Mucosa of stomach (tissue), 1 donor: ENCODE data around the gene PRKN.
"Not testable (repeated sequence)": the region's sequence is repeated elsewhere in the genome, so short reads cannot be mapped to it uniquely, and the experiment has no call there.

Experiments used
- H3K27me3 ChIP-seq: one replicate; pipeline ENCODE4 v1.7.0; 2013; ENCODE audit warnings: mild to moderate bottlenecking, low read length; ENCODE audit not compliant: control insufficient read depth, insufficient read depth
- H3K36me3 ChIP-seq: one replicate; pipeline ENCODE4 v1.7.0; 2013; ENCODE audit warnings: low read length; ENCODE audit not compliant: control insufficient read depth, insufficient read depth
- H3K4me1 ChIP-seq: one replicate; pipeline ENCODE4 v1.7.0; 2013; ENCODE audit warnings: mild to moderate bottlenecking, low read length; ENCODE audit not compliant: control insufficient read depth, insufficient read depth
- H3K4me3 ChIP-seq: one replicate; pipeline ENCODE4 v1.7.0; 2013; ENCODE audit warnings: low read length
- H3K9ac ChIP-seq: one replicate; pipeline ENCODE4 v1.7.0; 2013; ENCODE audit warnings: mild to moderate bottlenecking, low read length, moderate library complexity
- H3K9me3 ChIP-seq: one replicate; pipeline ENCODE4 v1.7.0; 2013; ENCODE audit warnings: mild to moderate bottlenecking, low read length, moderate library complexity; ENCODE audit not compliant: control insufficient read depth
- donor health status: Pancreatic carcinoma.

Gene PRKN

DNA sequence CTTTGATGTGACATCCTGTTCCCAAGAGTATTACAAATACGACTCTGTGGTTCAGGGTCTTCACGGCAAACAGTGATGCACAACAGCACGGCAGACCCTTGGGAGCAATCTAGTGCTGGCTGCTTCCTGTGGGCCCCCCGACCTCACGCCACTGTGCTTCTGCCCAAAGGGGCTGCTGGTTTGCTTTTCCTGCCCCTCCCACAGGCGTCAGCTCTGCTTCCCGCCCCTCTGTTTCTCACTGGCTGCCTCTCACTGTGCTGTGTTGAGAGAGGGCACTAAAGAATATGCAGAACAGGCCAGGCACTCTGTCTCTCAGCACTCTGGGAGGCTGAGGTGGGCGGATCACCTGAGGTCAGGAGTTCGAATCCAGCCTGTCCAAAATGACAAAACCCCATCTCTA, 899.2 kb downstream of the PRKN start:
- Histone ChIP-seq H3K9me3 (no peaks in the 10 kb centered on the region), H3K4me3 (no peak overlapping the region), H3K9ac (no peak overlapping the region)

DNA sequence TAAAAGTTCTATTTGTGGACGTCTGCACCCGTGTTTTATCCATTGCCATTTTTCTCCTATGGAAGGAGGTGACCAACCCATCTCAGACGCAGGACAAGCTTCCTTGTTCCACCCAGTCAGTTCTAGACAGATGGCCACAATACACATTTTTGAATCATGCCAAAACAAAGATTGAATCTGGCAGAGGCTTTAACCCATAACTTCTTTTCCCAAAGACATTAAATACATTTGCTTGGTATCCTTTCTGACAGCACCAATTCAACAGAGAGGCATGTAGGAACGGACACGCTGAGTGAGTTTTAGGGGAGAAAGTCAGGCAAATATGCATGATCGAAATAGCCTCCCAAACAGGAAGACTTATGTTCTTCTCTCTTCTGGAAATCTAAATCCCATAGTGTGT, 901.1 kb downstream of the PRKN start:
- H3K9ac ChIP-seq = no peak overlapping the region
- no peaks in the 10 kb centered on the region for H3K9me3 ChIP-seq
- no peaks in the 10 kb centered on the region for H3K36me3 ChIP-seq
- no peaks in the 10 kb centered on the region for H3K4me1 ChIP-seq
- no peak overlapping the region for H3K4me3 ChIP-seq
- H3K27me3 ChIP-seq = no peaks in the 10 kb centered on the region

More for the DNA sequence above, 899.2 kb downstream of the PRKN start:
- no peaks in the 10 kb centered on the region for H3K27me3 ChIP-seq
- H3K36me3 ChIP-seq = no peaks in the 10 kb centered on the region
- H3K4me1 ChIP-seq = no peaks in the 10 kb centered on the region

DNA sequence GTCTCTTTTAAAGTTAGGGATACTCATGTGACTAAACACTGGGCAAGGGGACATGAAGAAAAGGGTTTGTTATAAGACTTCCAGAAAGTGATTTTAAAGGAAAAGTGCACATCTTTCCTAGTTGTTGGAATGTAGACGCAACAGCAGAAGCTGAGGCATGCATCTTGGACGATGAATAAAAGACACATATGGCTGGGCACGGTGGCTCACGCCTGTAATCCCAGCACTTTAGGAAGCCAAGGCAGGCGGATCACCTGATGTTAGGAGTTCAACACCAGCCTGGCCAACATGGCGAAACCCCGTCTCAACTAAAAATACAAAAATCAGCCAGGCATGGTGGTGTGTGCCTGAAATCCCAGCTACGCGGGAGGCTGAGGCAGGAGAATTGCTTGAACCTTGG, 905.4 kb downstream of the PRKN start:
- not testable (repeated sequence) for H3K9ac ChIP-seq, H3K36me3 ChIP-seq, H3K4me1 ChIP-seq, H3K27me3 ChIP-seq, H3K9me3 ChIP-seq, H3K4me3 ChIP-seq

DNA sequence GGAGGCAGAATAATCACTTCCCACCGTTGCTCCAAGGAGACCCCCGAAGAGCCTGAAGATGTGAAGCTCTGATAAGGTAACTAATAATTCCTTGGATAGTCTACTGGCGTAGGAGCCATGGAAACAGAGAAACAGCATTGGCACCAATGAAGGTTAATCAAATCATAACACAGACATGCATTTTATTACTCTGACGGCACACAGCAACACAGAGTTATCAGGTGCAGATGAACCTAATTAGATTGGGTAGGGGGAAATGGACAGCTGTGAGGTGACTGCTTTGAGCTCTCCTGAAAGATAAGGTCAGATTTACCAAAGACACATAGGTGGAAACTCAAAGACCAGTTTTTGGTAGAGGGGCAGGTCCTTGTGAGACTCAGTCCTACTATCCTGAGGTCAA, 909.7 kb downstream of the PRKN start:
- Histone ChIP-seq H3K27me3 (no peaks in the 10 kb centered on the region), H3K36me3 (no peaks in the 10 kb centered on the region), H3K9ac (no peak overlapping the region), H3K9me3 (no peaks in the 10 kb centered on the region), H3K4me3 (no peak overlapping the region), H3K4me1 (no peaks in the 10 kb centered on the region)

DNA sequence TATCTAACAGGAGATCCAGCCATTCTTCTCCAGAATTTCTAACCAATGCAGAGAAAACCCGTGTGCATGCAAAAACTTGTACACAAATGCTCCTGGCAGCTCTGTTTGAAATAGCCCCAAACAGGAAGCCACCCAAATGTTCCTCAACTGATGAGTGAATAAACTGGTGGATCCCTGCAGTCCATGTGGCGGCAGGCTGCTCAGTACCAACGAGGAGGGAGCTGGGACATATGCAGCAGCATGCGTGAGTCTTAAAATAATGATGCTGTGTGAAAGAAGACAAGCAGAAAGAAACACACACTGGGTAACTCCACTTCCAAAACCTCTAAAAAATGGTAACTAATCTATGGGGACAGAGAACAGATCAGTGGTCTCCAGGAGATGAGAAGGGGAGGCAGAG, 911.6 kb downstream of the PRKN start:
- no peaks in the 10 kb centered on the region for H3K4me1 ChIP-seq
- H3K4me3 ChIP-seq = no peak overlapping the region
- H3K9ac ChIP-seq = no peak overlapping the region
- H3K36me3 ChIP-seq = no peaks in the 10 kb centered on the region
- no peaks in the 10 kb centered on the region for H3K9me3 ChIP-seq
- H3K27me3 ChIP-seq = no peaks in the 10 kb centered on the region

DNA sequence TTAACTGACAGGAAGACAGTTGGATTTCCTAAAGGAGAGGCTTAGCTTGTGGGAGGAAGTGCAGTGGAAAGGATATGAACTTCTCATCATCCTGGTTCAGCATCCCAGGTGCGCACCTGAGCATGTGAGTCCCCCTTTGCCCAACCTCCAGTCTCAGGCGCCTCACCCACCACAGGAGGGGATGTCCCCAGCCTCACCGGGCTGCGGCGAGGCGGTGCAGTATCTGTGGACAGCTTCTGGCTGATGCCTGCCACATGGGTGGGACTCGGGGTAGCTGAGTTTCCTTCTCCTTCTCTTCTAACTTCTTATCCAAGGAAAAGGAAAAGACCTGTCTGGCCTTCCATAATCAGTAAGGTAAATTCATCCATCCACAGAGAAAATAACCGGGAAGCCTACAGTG, 914.4 kb downstream of the PRKN start:
- H3K27me3 ChIP-seq = no peaks in the 10 kb centered on the region
- no peak overlapping the region for H3K4me3 ChIP-seq
- no peaks in the 10 kb centered on the region for H3K9me3 ChIP-seq
- H3K9ac ChIP-seq = no peak overlapping the region
- H3K36me3 ChIP-seq = no peaks in the 10 kb centered on the region
- no peaks in the 10 kb centered on the region for H3K4me1 ChIP-seq

DNA sequence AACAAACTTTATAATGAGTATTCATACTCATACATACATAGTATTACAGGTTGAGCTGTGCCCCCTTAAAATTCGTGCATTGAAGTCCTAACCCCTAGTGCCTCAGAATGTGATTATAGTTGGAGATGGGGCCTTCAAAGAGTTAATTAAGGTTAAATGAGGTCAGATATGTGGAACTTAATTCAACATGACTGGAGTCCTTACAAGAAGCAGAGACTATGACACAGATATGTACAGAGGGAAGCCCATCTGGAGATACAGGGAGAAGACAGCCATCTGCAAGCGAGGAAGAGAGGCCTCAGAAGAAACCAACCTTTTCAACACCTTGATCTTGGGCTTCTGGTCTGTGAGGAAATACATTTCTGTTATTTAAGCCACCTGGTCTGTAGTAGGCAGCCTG, 917.6 kb downstream of the PRKN start:
- Histone ChIP-seq H3K4me1 (no peaks in the 10 kb centered on the region), H3K9me3 (no peaks in the 10 kb centered on the region), H3K4me3 (no peak overlapping the region), H3K36me3 (no peaks in the 10 kb centered on the region), H3K9ac (no peak overlapping the region), H3K27me3 (no peaks in the 10 kb centered on the region)

DNA sequence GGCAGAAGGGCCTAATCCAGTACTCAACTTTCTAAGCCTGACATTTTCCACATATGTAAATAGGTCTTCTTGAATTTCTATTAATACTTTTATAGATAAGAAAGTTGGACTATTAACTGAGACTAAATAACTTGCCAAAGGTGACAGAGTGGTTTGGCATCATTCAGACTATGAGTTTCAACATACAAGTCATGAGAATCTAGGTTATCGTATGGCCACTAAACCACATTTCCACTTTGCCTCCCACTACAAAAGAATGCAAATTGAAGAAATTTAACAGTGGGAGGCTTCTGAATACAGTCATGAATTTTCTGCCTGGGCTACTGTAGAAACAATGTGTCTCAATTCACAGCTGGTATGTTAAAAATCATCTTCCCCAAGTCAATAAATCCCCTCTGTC, 922.7 kb downstream of the PRKN start:
- Histone ChIP-seq H3K27me3 (no peaks in the 10 kb centered on the region), H3K9ac (no peak overlapping the region), H3K9me3 (no peaks in the 10 kb centered on the region), H3K36me3 (no peaks in the 10 kb centered on the region), H3K4me3 (no peak overlapping the region), H3K4me1 (no peaks in the 10 kb centered on the region)

DNA sequence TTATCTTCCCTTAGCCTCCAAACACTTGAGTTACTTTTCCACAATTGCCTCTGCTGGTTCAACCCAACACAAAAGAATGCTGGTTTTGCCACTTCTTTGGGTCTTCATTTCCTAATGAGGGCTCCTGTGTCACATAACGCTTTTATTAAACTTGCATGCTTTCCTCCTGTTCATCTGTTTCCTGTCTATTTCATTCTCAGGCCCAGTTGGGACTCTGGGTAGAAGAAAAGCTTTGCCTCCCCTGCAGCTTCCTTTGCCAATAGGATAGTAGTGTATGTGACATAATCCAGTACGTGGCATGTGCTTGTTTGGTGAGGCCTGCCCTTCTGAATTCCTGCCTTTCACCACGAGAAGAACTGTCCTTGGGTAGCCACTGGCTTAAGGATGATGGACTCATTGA, 924.4 kb downstream of the PRKN start:
- H3K27me3 ChIP-seq = no peaks in the 10 kb centered on the region
- H3K4me3 ChIP-seq = no peak overlapping the region
- H3K9me3 ChIP-seq = no peaks in the 10 kb centered on the region
- H3K4me1 ChIP-seq = no peaks in the 10 kb centered on the region
- H3K36me3 ChIP-seq = no peaks in the 10 kb centered on the region
- H3K9ac ChIP-seq = no peak overlapping the region

DNA sequence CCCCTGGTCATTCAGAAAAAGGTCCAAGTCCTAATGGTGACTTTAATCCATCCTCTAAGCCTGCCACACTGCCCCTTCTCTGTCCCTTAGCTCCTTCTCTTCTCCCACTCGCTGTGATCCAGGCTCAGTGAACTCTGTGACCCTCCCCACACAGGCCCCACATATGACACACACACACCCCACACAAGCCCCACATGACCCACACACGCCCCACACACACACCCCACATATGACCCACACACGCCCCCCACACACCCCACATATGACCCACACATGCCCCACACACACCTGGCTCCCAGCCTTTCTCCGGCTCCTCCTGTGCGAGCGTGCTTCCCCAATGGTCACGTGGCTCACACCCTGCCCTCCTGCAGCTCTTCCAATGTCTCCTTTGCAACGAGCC, 925.3 kb downstream of the PRKN start:
- H3K9me3 ChIP-seq = no peaks in the 10 kb centered on the region
- no peak overlapping the region for H3K9ac ChIP-seq
- H3K36me3 ChIP-seq = no peaks in the 10 kb centered on the region
- H3K4me1 ChIP-seq = no peaks in the 10 kb centered on the region
- no peaks in the 10 kb centered on the region for H3K27me3 ChIP-seq
- no peak overlapping the region for H3K4me3 ChIP-seq

DNA sequence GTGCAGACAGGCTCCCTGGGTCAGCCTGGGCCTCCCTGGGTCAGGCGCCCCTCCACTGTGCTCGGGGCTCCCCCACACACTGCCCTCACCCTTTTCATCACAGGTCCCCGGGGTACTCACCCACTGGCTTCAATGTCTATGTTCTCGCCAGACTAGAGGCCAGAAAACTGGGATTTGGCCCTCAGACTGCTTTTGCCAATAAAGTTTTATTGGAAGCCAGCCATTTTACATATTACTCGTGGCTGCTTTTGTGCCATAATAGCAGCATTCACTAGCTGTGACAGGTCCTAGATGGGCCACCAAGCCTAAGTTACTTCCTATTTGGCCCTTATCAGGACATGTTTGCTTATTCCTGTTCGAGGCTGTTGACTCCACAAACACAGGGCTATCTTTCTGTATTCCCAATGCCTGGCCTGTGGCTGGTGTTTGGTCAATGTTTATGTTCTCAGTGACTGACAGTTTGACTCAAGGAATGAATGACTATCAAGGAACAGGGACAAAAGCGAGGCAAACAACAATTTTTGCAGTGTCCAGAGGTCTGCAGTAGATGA, 928.6 kb downstream of the PRKN start:
- no peaks in the 10 kb centered on the region for H3K27me3 ChIP-seq
- H3K9ac ChIP-seq = no peak overlapping the region
- H3K4me1 ChIP-seq = no peaks in the 10 kb centered on the region
- no peaks in the 10 kb centered on the region for H3K9me3 ChIP-seq
- no peaks in the 10 kb centered on the region for H3K36me3 ChIP-seq
- H3K4me3 ChIP-seq = no peak overlapping the region

DNA sequence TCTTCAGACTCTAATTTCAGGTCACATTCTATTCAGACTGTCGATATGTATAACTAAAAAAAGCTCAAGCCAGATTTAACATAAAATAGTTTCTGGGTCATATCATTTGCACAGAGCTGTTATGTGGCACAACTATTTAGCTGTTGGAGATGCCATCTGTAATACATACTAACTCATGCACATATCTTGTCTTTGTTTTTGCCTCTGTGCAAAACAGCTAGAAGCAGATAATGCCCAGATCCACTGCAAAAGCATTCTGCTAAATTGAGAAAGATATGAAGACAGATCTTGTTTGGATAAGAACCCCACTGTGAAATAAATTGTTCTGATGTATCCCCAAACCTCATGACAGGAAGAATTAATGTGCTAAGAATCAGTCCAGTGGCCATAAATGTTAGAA, 930.9 kb downstream of the PRKN start:
- H3K9me3 ChIP-seq = peaks cover 5% of the 10 kb centered on the region
- H3K36me3 ChIP-seq = no peaks in the 10 kb centered on the region
- H3K27me3 ChIP-seq = no peaks in the 10 kb centered on the region
- H3K9ac ChIP-seq = no peak overlapping the region
- no peak overlapping the region for H3K4me3 ChIP-seq
- H3K4me1 ChIP-seq = no peaks in the 10 kb centered on the region

DNA sequence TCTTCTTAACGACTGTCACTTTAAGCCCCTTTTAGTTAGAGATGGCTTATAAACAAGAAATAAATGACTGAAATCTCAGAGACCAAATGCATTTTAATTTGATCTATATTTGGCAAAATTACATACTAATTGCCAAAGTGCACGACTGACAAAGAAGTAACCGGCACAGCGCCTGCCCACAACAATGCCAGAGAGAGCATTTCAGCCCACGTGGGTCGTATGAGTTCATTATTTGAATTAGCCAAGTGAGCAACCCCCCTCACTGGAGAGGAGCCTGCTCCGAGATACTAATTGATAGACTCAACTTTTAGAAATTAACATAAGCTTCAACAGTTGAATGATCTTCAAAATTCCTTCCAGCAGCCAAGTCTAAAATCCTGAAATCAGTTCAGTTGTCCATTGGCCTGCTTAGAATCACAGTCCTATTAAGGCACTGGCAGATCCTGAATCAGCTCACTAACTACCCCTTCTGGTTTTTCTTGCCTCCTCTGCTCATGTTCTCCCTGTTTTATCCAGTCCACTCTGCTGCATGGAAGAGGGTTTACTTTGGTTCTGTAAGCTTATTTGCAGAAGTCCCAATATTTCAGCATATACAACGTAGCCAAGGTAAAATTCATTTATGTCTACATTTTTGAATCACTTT, 934.6 kb downstream of the PRKN start:
- Histone ChIP-seq H3K4me3 (no peak overlapping the region), H3K27me3 (no peaks in the 10 kb centered on the region), H3K9ac (no peak overlapping the region), H3K4me1 (no peaks in the 10 kb centered on the region), H3K36me3 (no peaks in the 10 kb centered on the region), H3K9me3 (peaks cover 5% of the 10 kb centered on the region)
